Measurements from ENCODE around the gene SMIM43.
"Not testable (repeated sequence)": the region's sequence is repeated elsewhere in the genome, so short reads cannot be mapped to it uniquely, and the experiment has no call there.

Gene SMIM43

GRCh38 chr4:121765368-121765705, 373 bp upstream of the SMIM43 start:
- H3K4me3 ChIP-seq (ENCODE audit: low read depth, low read length) = no peak overlapping the region
- no peak for DNase-seq (ENCODE audit: low read depth)
- no peak for TF ChIP-seq CTCF (IDR thresholded peaks at IDR 0.05; ENCODE audit: insufficient read depth, low read depth, low read length, missing control alignments)

GRCh38 chr4:121764303-121764701, 662 bp downstream of the SMIM43 start:
- TF ChIP-seq CTCF (IDR thresholded peaks at IDR 0.05; ENCODE audit: insufficient read depth, low read depth, low read length, missing control alignments) = no peak
- no peak overlapping the region for H3K4me3 ChIP-seq (ENCODE audit: low read depth, low read length)
- no peak for DNase-seq (ENCODE audit: low read depth)

- TF ChIP-seq CTCF (IDR thresholded peaks at IDR 0.05; ENCODE audit: insufficient read depth, low read depth, low read length, missing control alignments) = no peak
- H3K4me3 ChIP-seq (ENCODE audit: low read depth, low read length) = no peak overlapping the region
- DNase-seq (ENCODE audit: low read depth) = no peak
These were observed 4.8 kb downstream of the SMIM43 start for GRCh38 chr4:121760205-121760604.

- DNase-seq (ENCODE audit: low read depth) = no peak
- H3K4me3 ChIP-seq (ENCODE audit: low read depth, low read length) = no peak overlapping the region
- no peak for TF ChIP-seq CTCF (IDR thresholded peaks at IDR 0.05; ENCODE audit: insufficient read depth, low read depth, low read length, missing control alignments)
These were observed 5.9 kb downstream of the SMIM43 start for GRCh38 chr4:121758925-121759568.

- not testable (repeated sequence) for DNase-seq (ENCODE audit: low read depth)
These were observed 12.8 kb downstream of the SMIM43 start for GRCh38 chr4:121752142-121752541.

GRCh38 chr4:121749225-121749624, 15.7 kb downstream of the SMIM43 start:
- H3K4me3 ChIP-seq (ENCODE audit: low read depth, low read length) = no peak overlapping the region
- DNase-seq (ENCODE audit: low read depth) = no peak
- TF ChIP-seq CTCF (IDR thresholded peaks at IDR 0.05; ENCODE audit: insufficient read depth, low read depth, low read length, missing control alignments) = no peak

More at GRCh38 chr4:121752142-121752541, 12.8 kb downstream of the SMIM43 start:
- not testable (repeated sequence) for H3K4me3 ChIP-seq (ENCODE audit: low read depth, low read length)

- H3K4me3 ChIP-seq (ENCODE audit: low read depth, low read length) = no peak overlapping the region
- no peak for TF ChIP-seq CTCF (IDR thresholded peaks at IDR 0.05; ENCODE audit: insufficient read depth, low read depth, low read length, missing control alignments)
- DNase-seq (ENCODE audit: low read depth) = no peak
These were observed 22.2 kb downstream of the SMIM43 start for GRCh38 chr4:121742794-121743193.
